Activated CD4-positive, alpha-beta T cell treated with anti-CD3 and anti-CD28 coated beads, Interleukin-10, Interleukin-2, amounts not matched to agents 100 ng/mL and 50 ng/mL, durations not matched to agents 16 hours and 8 hours (primary cell): ENCODE data around the gene TMC1.

ENCODE experiments used
- DNase-seq: peaks from one replicate; pipeline ENCODE4 v3.0.0-alpha.2; 2020

TMC1 gene

GRCh38 chr9:72882117-72882775 is 360.8 kb downstream of the TMC1 start:
- DNase-seq, result no peak

DNA sequence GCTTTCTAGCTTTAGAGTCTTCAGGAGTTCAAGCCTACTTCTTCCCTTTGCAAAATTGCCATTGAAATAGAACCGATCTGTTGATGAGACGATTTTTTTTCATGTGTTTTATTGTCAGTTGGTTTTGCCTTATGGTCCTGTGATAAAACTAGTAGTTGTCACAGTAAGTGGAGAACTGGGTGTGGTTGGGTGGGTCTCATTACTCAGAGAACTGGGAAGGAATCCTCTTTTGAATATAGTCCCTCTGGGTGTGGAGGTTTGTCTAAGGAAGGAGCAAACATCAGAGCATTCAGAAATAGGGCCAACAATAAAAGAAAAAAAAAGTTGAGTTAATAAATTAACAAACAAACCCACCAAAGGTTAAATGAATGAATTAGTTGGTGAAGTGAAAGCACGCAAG is 362.5 kb downstream of the TMC1 start:
- no peak for DNase-seq

- DNase-seq, result no peak
Measured at GRCh38 chr9:72884508-72884907, 363.1 kb downstream of the TMC1 start.
